Gastroesophageal sphincter (tissue), 4 donors: ENCODE measurements around the gene NEUROG1. TPM values are rescaled to one million over a fixed set of nuclear protein-coding genes. Genes with fewer than 3 reads are reported as not detected.

ENCODE experiments used
- ATAC-seq: fragments of 150-250 bp; one replicate; pipeline ENCODE4 v1.9.1; 2016; ENCODE audit warnings: mild to moderate bottlenecking, moderate library complexity
- H3K27ac ChIP-seq, 4 donors: fragments of 200-600 bp; sonication (generic) in 3 of 4; 1 replicate in 3 of 4; 2 replicates in 1 of 4; pipeline ENCODE4 v1.5.1; 2016 to 2019
- H3K27me3 ChIP-seq: fragments of 200-600 bp; sonication (generic); one replicate; pipeline ENCODE4 v1.5.1; 2019
- H3K36me3 ChIP-seq, 2 donors: fragments of 200-600 bp; sonication (generic); one replicate each; pipeline ENCODE4 v1.5.1; 2019; ENCODE audit warnings: control low read depth in 1 of 2
- H3K4me1 ChIP-seq, 3 donors: fragments of 200-600 bp; sonication (generic); 1 replicate in 2 of 3; 2 replicates in 1 of 3; pipeline ENCODE4 v1.5.1; 2016 to 2019; ENCODE audit warnings: control low read depth in 2 of 3
- H3K4me3 ChIP-seq, 2 donors: fragments of 200-600 bp; sonication (generic); one replicate each; pipeline ENCODE4 v1.5.1; 2019; ENCODE audit warnings: mild to moderate bottlenecking in 1 of 2, moderate library complexity in 1 of 2
- H3K9me3 ChIP-seq, 3 donors: fragments of 200-600 bp; sonication (generic); one replicate each; pipeline ENCODE4 v1.5.1; 2017 to 2019; ENCODE audit warnings: control low read depth in 2 of 3
- CTCF ChIP-seq, 4 experiments: fragments of 200-600 bp in 2 of 4; fragments of 450-650 bp in 2 of 4; sonication (generic) in 1 of 4; IDR thresholded peaks; one replicate each; pipeline ENCODE4 v1.5.1; 2017 to 2019; ENCODE audit warnings: antibody characterized with exemption in 4 of 4, mild to moderate bottlenecking in 2 of 4, moderate library complexity in 2 of 4
- EP300 ChIP-seq: sonication (generic); formaldehyde crosslinking; IDR thresholded peaks from one replicate; pipeline ENCODE4 v1.6.1; 2017; ENCODE audit warnings: antibody characterized with exemption, mild to moderate bottlenecking
- POLR2A ChIP-seq, 2 donors: fragments of 450-650 bp; IDR thresholded peaks; one replicate each; pipeline ENCODE4 v1.6.1; 2017; ENCODE audit warnings: antibody characterized with exemption in 2 of 2, mild to moderate bottlenecking in 2 of 2, moderate library complexity in 1 of 2
- POLR2AphosphoS5 ChIP-seq: sonication (generic); formaldehyde crosslinking; IDR thresholded peaks from one replicate; pipeline ENCODE4 v1.6.1; 2017; ENCODE audit warnings: antibody characterized with exemption
- WGBS, 2 donors: methylation state at CpG; one replicate each; pipeline ENCODE4 v1.1.5; 2018; ENCODE audit warnings: low coverage in 1 of 2; 5-methylcytosine and 5-hydroxymethylcytosine counted together
- total RNA-seq, 4 donors: library from RNA; depleted of rRNA; stranded (reverse); fragments of >200 nt; gene quantifications; one replicate each; pipeline ENCODE4 v1.1.0, GENCODE V29; 2016

NEUROG1 gene
- total RNA-seq, 4 donors from 2014 or later, result not detected

DNA sequence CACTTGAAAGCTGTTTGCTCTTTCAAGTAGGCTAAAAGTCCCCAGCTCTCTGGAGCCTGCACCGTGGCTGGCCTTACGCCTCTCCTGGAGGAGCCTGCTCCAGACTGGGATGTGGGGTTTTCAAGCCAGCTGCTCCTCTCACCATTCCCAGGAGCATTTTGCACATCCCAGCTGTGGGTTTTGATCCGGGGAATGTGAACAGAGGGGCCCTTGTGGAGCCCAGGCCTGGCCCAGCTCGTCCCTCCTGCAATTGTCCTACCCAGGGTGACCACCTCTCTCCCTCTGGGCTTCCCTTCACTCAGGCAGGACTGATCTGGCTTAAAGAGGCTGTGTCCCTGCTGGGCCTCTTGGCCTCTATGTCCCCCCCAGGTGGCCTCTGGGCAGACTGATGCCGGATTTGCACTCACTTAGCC lies 51.1 kb downstream of the NEUROG1 start:
- Histone ChIP-seq H3K4me1 (peaks cover 0 to 18% (median 13%) of the 10 kb centered on the region in 3 donors), H3K27ac (no peak overlapping the region), H3K4me3 (no peak overlapping the region), H3K36me3 (no peaks in the 10 kb centered on the region), H3K27me3 (peaks cover 83% of the 10 kb centered on the region), H3K9me3 (no peaks in the 10 kb centered on the region)
- ATAC-seq, result no peak
- WGBS, 2 donors, result no CpG with 5 or more reads among the region's 5 CpGs
- TF ChIP-seq EP300 (no peak), POLR2AphosphoS5 (no peak), POLR2A (IDR thresholded peaks at IDR 0.05) (no peak), CTCF (IDR thresholded peaks at IDR 0.05) (no peak)

Other genes starting within 250 kb of the NEUROG1 start
- 100 to 1,000 TPM; 163 to 180 (median 177) TPM for gene MACROH2A1, start 136.7 kb downstream of the NEUROG1 start, total RNA-seq
- not detected for gene DCANP1, start 88.6 kb downstream of the NEUROG1 start, total RNA-seq
- gene TIFAB, start 83.6 kb downstream of the NEUROG1 start, total RNA-seq, result not detected
- 10 to 100 TPM in 1 of 4 donors, 1 to 10 TPM in 2, under 1 TPM in 1; 0.15 to 23.2 (median 3.8) TPM for gene CXCL14, start 43.0 kb upstream of the NEUROG1 start, total RNA-seq